DOHH2 (cell line): Measurements from ENCODE around the gene EPAS1.

Experiments
- H3F3A ChIP-seq: fragments of 200-600 bp; sonication (generic), shearing (Covaris generic); 2 replicates; pipeline ENCODE4 v1.6.0; 2016; ENCODE audit warnings: antibody characterized with exemption, mild to moderate bottlenecking; ENCODE audit not compliant: control insufficient read depth, insufficient read depth
- H3K27ac ChIP-seq: fragments of 200-600 bp; sonication (generic); 2 replicates; pipeline ENCODE4 v1.5.1; 2014; ENCODE audit warnings: low read depth, mild to moderate bottlenecking, low read length, moderate library complexity
- H3K27me3 ChIP-seq: fragments of 200-600 bp; sonication (generic); 2 replicates; pipeline ENCODE4 v1.6.1; 2014; ENCODE audit warnings: mild to moderate bottlenecking, low read length, mixed read lengths; ENCODE audit not compliant: control insufficient read depth
- H3K36me3 ChIP-seq: fragments of 200-600 bp; sonication (generic); 2 replicates; pipeline ENCODE4 v1.6.1; 2014; ENCODE audit warnings: mild to moderate bottlenecking, low read length, moderate library complexity, mixed read lengths; ENCODE audit not compliant: control insufficient read depth
- H3K4me1 ChIP-seq: fragments of 200-600 bp; sonication (generic); 2 replicates; pipeline ENCODE4 v1.6.1; 2014; ENCODE audit warnings: mild to moderate bottlenecking, low read length, mixed read lengths; ENCODE audit not compliant: control insufficient read depth
- H3K4me2 ChIP-seq: fragments of 200-600 bp; sonication (generic); 2 replicates; pipeline ENCODE4 v1.6.0; 2014; ENCODE audit warnings: mild to moderate bottlenecking, low read length, moderate library complexity
- H3K4me3 ChIP-seq: fragments of 200-600 bp; sonication (generic); 2 replicates; pipeline ENCODE4 v1.5.1; 2014; ENCODE audit warnings: mild to moderate bottlenecking, low read length, mixed read lengths
- H3K79me2 ChIP-seq: fragments of 200-600 bp; sonication (generic); 2 replicates; pipeline ENCODE4 v1.6.1; 2014; ENCODE audit warnings: mild to moderate bottlenecking, low read length, mixed read lengths; ENCODE audit not compliant: control insufficient read depth
- H3K9me2 ChIP-seq: fragments of 200-600 bp; sonication (generic); replicated peaks from 2 replicates; pipeline ENCODE4 v1.6.1; 2014; ENCODE audit warnings: mild to moderate bottlenecking, low read length, mixed read lengths; ENCODE audit not compliant: control insufficient read depth
- H3K9me3 ChIP-seq: fragments of 200-600 bp; sonication (generic); 2 replicates; pipeline ENCODE4 v1.6.1; 2014; ENCODE audit warnings: antibody characterized with exemption, low read length, mixed read lengths; ENCODE audit not compliant: control insufficient read depth, insufficient read depth
- H4K20me1 ChIP-seq: fragments of 200-600 bp; sonication (generic); 2 replicates; pipeline ENCODE4 v1.6.0; 2014; ENCODE audit warnings: low read depth, mild to moderate bottlenecking, antibody characterized with exemption, low read length, moderate library complexity; ENCODE audit not compliant: control insufficient read depth, insufficient read depth
- CTCF ChIP-seq: fragments of 200-600 bp; sonication (generic); IDR thresholded peaks from one replicate; pipeline ENCODE4 v1.5.1; 2014; ENCODE audit warnings: antibody characterized with exemption, mild to moderate bottlenecking, low read depth, low read length; ENCODE audit not compliant: poor library complexity, severe bottlenecking
- EZH2phosphoT487 ChIP-seq: fragments of 200-600 bp; sonication (generic); IDR thresholded peaks from 2 replicates; pipeline ENCODE4 v1.6.1; 2017; ENCODE audit warnings: borderline replicate concordance, mild to moderate bottlenecking, antibody characterized with exemption, low read length, moderate library complexity, mixed read lengths

Gene EPAS1

GRCh38 chr2:46277431-46278190 is 19.6 kb upstream of the EPAS1 start:
- Histone ChIP-seq H3K4me3 (no peak overlapping the region), H3K27ac (no peak overlapping the region), H3K4me1 (no peaks in the 10 kb centered on the region)

GRCh38 chr2:46278952-46279351 is 18.3 kb upstream of the EPAS1 start:
- H4K20me1 ChIP-seq, result no peaks in the 10 kb centered on the region
- no peaks in the 10 kb centered on the region for H3K9me2 ChIP-seq
- no peaks in the 10 kb centered on the region for H3F3A ChIP-seq
- TF ChIP-seq EZH2phosphoT487, result no peak
- TF ChIP-seq CTCF, result no peak
- no peaks in the 10 kb centered on the region for H3K4me1 ChIP-seq
- no peak overlapping the region for H3K27ac ChIP-seq
- no peak overlapping the region for H3K4me2 ChIP-seq
- H3K36me3 ChIP-seq, result no peaks in the 10 kb centered on the region
- no peaks in the 10 kb centered on the region for H3K79me2 ChIP-seq
- H3K27me3 ChIP-seq, result peaks cover 25% of the 10 kb centered on the region
- no peaks in the 10 kb centered on the region for H3K9me3 ChIP-seq
- no peak overlapping the region for H3K4me3 ChIP-seq

More at GRCh38 chr2:46277431-46278190, 19.6 kb upstream of the EPAS1 start:
- no peaks in the 10 kb centered on the region for H3K79me2 ChIP-seq
- H3K9me3 ChIP-seq, result no peaks in the 10 kb centered on the region
- no peaks in the 10 kb centered on the region for H3F3A ChIP-seq
- TF ChIP-seq EZH2phosphoT487 (no peak), CTCF (no peak)
- no peaks in the 10 kb centered on the region for H3K9me2 ChIP-seq
- H3K36me3 ChIP-seq, result no peaks in the 10 kb centered on the region
- H4K20me1 ChIP-seq, result no peaks in the 10 kb centered on the region
- H3K27me3 ChIP-seq, result peaks cover 25% of the 10 kb centered on the region
- no peak overlapping the region for H3K4me2 ChIP-seq

- H4K20me1 ChIP-seq, result no peaks in the 10 kb centered on the region
- no peak overlapping the region for H3K4me2 ChIP-seq
- no peak overlapping the region for H3K4me3 ChIP-seq
- H3K27ac ChIP-seq, result no peak overlapping the region
- no peaks in the 10 kb centered on the region for H3K36me3 ChIP-seq
- no peaks in the 10 kb centered on the region for H3K79me2 ChIP-seq
- H3K4me1 ChIP-seq, result no peaks in the 10 kb centered on the region
- TF ChIP-seq EZH2phosphoT487, result no peak
- TF ChIP-seq CTCF, result no peak
- peaks cover 22% of the 10 kb centered on the region for H3K27me3 ChIP-seq
- H3F3A ChIP-seq, result no peaks in the 10 kb centered on the region
- no peaks in the 10 kb centered on the region for H3K9me3 ChIP-seq
- H3K9me2 ChIP-seq, result no peaks in the 10 kb centered on the region
Measured at GRCh38 chr2:46281939-46282338, 15.3 kb upstream of the EPAS1 start.
